GM18909 (cell line): ENCODE data around the gene PDE11A.
"Not testable (repeated sequence)": the region's sequence is repeated elsewhere in the genome, so short reads cannot be mapped to it uniquely, and the experiment has no call there.

Experiments used
- ATAC-seq: cut with Tn5 transposase; IDR thresholded peaks from one replicate; pipeline ENCODE4 v1.9.1; 2021; ENCODE audit warnings: mild to moderate bottlenecking; ENCODE audit not compliant: unreplicated experiment, poor library complexity

PDE11A gene

GRCh38 chr2:177888581-177888980 lies 184.0 kb downstream of the PDE11A start:
- no peak for ATAC-seq

- no peak for ATAC-seq
These were observed 184.9 kb downstream of the PDE11A start for GRCh38 chr2:177887722-177888121.

- ATAC-seq = no peak
These were observed 185.8 kb downstream of the PDE11A start for GRCh38 chr2:177886824-177887223.

- ATAC-seq = no peak
These were observed 186.6 kb downstream of the PDE11A start for GRCh38 chr2:177885828-177886466.

- no peak for ATAC-seq
These were observed 189.4 kb downstream of the PDE11A start for GRCh38 chr2:177883177-177883576.

- no peak for ATAC-seq
These were observed 190.1 kb downstream of the PDE11A start for GRCh38 chr2:177882501-177882900.

GRCh38 chr2:177881921-177882320 lies 190.7 kb downstream of the PDE11A start:
- no peak for ATAC-seq

- no peak for ATAC-seq
These were observed 191.4 kb downstream of the PDE11A start for GRCh38 chr2:177881008-177881747.

GRCh38 chr2:177880285-177880684 lies 192.3 kb downstream of the PDE11A start:
- ATAC-seq = no peak

- no peak for ATAC-seq
These were observed 195.6 kb downstream of the PDE11A start for GRCh38 chr2:177876950-177877349.

- ATAC-seq = no peak
These were observed 197.9 kb downstream of the PDE11A start for GRCh38 chr2:177874686-177875085.

GRCh38 chr2:177873915-177874314 lies 198.7 kb downstream of the PDE11A start:
- ATAC-seq = no peak

GRCh38 chr2:177872286-177872685 lies 200.3 kb downstream of the PDE11A start:
- no peak for ATAC-seq

GRCh38 chr2:177869912-177870311 lies 202.7 kb downstream of the PDE11A start:
- ATAC-seq = no peak

GRCh38 chr2:177869209-177869608 lies 203.4 kb downstream of the PDE11A start:
- no peak for ATAC-seq

- no peak for ATAC-seq
These were observed 203.8 kb downstream of the PDE11A start for GRCh38 chr2:177868806-177869205.

GRCh38 chr2:177857538-177857937 lies 215.0 kb downstream of the PDE11A start:
- no peak for ATAC-seq

GRCh38 chr2:177852389-177852788 lies 220.2 kb downstream of the PDE11A start:
- ATAC-seq = no peak

GRCh38 chr2:177843188-177843587 lies 229.4 kb downstream of the PDE11A start:
- ATAC-seq = no peak

- no peak for ATAC-seq
These were observed 230.3 kb downstream of the PDE11A start for GRCh38 chr2:177842243-177842642.

- ATAC-seq = not testable (repeated sequence)
These were observed 237.0 kb downstream of the PDE11A start for GRCh38 chr2:177835418-177836204.
